Activated naive CD8-positive, alpha-beta T cell treated with anti-CD3 and anti-CD28 coated beads, Interleukin-2, amount 50 U/mL, for 16 hours (primary cell): ENCODE measurements around the gene AQP12A.
"Not testable (repeated sequence)": the region's sequence is repeated elsewhere in the genome, so short reads cannot be mapped to it uniquely, and the experiment has no call there.

Source experiments
- DNase-seq: peaks from one replicate; pipeline ENCODE4 v3.0.0-alpha.2; 2020; ENCODE audit warnings: low read depth, low spot score

The AQP12A gene, protein sequence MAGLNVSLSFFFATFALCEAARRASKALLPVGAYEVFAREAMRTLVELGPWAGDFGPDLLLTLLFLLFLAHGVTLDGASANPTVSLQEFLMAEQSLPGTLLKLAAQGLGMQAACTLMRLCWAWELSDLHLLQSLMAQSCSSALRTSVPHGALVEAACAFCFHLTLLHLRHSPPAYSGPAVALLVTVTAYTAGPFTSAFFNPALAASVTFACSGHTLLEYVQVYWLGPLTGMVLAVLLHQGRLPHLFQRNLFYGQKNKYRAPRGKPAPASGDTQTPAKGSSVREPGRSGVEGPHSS

DNA sequence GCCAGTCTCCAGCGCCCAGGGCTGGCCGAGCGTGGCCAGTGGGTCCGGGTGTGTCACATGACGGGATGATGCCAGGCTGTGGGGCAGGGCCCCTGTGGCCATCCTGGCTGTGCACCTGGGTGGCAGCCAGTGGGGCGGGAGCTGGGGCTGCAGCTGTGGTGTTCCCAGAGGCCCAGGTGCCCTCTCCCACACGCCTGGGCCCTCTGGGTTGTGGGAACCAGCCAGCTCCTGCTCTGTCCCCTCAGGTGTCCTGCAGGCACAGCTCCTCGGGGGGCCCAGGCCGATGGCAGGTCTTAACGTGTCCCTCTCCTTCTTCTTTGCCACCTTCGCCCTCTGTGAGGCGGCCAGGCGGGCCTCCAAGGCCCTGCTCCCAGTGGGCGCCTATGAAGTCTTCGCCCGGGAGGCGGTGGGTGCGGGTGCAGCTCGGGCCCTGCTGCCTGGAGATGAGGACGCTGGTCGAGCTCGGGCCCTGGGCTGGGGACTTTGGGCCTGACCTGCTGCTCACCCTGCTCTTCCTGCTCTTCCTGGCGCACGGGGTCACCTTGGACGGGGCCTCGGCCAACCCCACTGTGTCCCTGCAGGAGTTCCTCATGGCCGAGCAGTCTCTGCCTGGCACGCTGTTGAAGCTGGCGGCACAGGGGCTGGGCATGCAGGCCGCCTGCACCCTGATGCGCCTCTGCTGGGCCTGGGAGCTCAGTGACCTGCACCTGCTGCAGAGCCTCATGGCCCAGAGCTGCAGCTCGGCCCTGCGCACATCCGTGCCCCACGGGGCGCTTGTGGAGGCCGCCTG, at the start of gene AQP12A:
TSS of gene AQP12A (plus strand) at position 236 of the 790 bp plus-strand sequence. CDS start at position 284, 48 bp downstream.
- DNase-seq, result not testable (repeated sequence)

DNA sequence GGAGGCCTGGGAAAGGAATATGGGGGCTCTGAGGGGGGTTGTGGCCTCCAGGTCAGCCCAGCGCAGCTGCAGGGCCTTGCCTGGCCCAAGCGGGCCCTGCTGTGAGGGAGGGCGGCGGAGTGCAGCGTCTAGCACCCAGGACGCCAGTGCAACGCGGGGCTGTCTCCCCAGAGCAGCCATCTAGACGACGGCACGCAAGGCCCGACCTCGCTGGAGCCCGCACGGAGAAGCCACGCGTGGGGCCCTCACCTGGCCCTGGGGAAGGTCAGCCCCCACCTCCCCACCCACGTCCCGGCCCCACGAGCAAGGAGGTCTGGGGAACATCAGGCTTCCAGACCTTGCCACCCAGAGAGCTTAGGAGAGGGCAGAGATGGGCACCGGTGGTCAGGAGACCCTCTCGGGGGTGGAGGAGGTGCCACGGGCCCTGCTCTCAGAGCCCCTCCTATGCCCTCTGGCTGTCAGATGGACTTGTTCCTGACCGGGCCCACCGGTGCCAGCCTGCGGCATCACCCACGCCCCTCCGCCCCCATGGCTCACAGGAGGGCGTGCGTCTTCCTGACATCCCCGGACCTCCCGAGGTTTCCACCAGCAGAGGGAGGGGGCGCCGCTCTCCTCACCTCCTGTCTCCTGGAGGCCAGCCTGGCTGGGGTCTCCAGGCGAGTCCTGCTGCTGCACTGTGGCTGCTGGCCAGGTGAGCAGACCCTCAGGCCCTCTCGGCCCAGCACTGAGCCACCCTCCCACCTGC, 49.4 kb upstream of the AQP12A start:
- no peak for DNase-seq

DNA sequence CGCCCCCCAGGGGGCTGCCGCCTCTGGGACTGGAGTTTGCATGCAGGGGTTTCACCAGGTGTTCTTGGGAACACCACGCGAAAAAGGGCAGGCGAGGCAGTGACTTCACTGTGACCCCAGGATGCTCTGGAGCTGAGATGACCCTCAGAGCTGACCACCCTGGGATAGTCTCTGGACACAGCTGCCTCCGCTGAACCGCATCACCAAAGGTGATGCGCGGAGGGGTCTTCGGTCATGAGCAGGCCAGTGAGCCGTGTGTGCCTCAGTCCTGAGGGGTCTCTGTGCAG, 48.9 kb upstream of the AQP12A start:
- no peak for DNase-seq

DNA sequence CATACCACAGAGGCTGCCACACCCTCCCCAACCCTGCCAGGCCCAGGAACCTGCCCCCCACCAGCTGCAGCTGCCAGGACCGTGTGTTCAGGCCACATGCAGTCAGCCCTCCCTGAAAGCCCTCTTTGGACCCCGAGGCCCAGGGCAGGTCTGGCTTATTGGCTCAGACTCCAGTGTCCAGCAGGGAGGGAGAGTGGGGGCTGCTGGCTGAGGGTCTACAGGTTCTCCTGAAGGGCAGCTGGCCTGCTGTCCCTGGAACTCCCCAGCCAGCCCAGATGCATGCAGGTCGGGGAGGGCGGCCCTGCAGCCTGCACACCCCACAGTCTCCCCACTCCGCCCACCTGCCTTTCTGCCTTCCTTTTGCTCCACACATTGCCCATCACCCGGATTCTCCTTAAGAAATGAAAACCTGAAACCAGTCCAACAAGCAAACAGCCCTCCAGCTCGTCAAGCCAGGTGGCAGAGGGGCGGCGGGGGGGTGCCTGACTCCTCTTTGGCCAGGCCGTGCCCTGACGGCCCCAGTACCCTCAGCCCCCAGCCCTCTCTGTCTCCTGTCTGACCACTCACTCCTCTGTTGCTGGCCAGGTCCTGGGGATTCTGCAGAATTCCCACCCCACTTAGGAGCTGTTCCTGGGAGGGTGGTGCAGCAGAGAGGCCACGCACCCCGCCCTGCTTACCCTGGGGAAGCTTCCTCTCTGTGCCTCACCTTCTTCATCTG, 48.4 kb upstream of the AQP12A start:
- no peak for DNase-seq

DNA sequence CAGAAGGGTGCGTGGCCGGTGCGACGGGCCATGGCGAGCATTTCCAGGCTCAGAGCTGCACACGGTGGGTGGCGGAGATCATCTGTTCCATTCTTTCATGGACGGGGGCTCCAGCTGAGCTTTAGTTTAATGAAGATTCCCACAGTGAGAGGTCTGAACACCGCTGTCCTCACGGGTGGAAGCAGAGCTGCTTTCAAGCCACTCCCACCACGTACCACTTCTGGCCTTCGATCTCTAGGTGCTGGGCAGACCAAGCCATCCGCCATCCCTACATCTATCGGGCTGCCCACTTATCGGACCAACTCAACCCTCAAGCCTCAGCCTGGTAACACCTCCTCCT, 47.9 kb upstream of the AQP12A start:
- DNase-seq, result no peak

DNA sequence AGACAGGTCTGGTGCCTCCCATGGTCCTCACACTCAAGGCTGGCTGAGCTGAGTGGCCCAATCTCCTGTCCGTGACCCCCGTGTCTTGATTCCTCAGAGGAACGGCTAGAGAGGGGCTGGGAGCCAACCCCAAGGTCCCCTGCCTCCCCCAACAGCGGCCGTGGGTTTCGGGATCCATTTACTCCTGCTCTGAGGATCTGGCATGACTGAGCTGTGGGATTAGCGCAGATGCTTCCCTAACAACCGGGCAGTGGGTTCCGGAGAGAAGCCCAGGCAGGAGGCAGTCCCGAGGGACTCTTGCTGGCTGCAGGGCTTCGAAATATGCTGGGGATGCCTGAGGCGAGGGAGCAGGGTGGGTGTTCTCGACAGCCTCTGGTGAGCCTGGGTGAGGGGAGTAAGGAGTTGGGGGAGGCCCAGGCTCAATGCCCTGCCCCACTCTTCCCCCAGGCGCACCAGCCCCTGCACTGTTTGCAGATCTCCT, 47.5 kb upstream of the AQP12A start:
- no peak for DNase-seq

DNA sequence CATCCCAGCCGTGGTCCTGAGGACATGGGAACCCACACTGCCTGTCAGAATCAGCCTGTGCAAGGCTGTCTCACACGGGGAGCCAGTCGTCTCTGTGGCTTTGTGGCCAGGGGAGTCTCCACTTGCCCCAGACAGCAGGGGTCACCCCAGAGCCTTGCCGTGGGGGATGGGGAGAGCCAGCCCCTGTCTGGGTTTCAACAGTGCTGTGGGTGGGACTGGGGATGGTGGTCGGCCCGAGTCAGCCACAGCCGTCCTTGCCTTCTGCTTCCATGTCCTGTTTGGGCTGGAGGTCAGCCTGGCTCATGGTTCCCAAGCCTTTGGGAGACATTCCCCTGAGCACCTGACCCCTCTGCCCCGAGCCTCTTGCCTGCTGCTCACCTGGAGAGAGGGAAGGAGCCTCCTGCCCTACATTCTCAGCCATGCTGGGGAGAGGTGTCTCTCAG, 46.8 kb upstream of the AQP12A start:
- no peak for DNase-seq

DNA sequence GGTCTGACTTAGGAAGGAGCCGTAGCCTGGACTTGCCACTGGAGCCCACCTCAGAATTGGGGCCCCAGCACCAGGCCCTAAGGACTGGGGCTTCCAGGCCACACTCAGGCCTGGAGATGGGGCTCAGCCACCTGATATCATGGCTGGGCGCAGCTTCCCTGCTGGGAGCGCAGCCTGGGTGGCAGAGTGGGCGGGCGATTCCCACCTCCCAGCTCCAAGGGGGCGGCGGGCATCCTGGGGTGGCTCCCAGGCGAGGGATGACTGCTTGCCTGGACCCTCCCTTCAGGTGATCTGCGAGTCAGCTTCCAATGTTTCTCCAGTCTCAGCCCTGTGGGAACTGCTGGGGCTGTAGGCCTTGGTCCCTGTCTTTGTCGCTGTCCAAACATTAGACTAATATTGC, 46.3 kb upstream of the AQP12A start:
- DNase-seq, result no peak

DNA sequence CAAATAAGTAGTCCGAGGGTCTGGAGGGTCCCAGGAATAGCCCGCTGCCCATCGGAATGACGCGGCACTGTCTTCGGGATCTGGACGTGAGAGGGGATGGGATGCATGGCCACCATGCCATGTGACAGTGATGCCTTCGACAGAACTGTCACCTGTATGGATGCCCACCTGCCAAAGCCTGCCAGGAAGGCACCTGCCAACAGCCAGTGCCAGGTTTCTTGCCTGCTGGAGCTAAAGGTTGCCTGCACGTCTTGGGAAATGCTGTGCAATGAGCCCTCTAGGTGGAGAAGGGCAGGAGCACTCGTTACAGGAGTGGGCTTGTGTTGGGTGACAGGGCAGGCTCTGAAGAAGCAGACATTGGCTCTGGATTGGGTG, 45.9 kb upstream of the AQP12A start:
- DNase-seq, result no peak

DNA sequence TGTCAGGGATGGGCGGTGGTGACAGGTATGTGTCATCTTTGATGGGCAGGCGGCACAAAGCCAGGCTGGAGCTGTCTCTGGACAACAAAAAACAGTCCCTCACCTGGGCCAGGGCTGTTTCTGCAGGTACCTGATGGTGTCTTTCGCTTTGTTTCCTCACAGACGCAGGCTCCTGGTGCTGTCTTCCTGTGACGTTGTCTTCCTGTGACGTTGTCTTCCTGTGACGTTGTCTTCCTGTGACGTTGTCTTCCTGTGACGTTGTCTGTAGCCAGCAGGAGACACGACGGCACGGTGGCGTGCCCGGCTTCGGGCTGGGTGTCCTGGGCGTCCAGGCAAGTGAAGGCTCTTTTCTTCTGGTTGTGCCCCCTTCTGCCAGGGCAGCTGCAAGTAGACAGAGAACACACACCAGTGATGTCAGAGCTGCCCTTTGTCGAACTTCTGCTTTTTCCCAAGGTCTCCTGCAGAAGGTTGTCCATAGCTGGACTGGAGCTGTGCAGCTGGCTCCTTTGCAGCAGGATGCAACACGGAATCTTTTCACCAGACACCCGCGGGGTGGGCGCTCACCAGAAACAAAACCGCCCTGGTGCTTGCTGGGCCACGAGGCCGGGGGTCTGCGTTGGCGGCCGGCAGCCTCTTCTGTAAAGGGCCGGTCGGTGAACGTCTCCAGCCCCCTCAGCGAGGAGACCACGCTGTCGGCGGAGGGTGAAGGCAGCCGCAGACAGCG, 45.3 kb upstream of the AQP12A start:
- no peak for DNase-seq

DNA sequence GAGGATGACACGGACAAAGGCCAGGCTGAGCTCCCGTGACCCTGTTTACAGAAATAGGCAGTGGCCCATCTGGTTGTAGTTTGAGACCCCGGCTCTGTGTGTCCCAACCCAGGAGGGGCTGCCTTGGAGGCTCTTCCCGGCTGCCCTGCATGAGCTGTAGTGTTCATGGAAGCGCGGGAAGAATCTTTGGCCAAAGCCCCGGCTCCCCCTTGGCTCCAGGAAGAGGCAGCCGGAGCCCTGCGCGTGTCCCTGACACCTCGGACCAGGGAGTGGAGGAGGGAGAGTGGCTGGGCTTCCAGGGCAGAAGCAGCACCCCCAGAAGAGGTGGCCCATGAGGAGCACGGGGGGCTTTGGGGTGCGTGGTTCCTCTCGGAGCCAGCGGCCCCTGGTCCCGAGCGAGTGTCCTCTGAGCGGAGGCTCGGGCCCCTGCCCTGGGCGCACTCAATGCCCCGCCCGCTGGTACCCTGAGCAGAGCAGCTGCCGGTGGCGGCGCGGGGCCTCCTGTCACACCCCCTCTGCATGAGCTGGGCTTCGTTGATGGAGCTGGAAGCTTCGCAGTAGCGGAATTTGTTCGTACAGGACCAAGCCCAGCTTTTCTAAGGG, 44.7 kb upstream of the AQP12A start:
- DNase-seq, result no peak

DNA sequence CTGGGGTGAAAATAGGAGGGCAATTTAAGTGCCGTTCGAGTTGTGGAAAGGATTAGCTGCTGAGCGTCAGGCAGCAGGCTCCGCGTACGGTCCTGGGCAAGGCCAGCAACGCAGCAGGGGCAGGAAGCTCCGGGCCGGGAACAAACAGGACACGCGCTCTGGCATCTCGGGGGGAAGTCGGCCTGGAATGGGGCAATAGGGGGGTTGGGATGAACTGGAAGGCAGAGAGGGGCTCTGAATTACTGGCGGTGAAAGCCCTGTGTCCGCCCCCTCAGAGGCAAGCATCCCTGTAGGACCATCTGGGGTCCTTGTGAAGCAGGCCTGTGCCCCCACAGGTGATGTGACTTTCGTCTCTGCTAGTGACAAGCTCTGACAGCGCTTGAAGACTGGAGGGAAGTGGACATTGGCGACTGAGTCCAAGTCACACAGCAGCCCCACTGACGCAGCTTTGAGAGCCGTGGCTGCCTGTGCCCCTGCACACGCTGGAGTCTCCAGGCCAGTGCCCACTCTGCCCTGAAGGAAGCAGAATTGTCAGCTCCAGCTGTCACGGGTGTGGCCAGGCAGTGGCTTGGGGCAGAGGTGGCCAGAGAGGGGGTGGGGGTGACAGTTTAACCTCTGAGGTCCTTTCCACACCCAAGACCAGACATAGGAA, 44.0 kb upstream of the AQP12A start:
- DNase-seq, result no peak

DNA sequence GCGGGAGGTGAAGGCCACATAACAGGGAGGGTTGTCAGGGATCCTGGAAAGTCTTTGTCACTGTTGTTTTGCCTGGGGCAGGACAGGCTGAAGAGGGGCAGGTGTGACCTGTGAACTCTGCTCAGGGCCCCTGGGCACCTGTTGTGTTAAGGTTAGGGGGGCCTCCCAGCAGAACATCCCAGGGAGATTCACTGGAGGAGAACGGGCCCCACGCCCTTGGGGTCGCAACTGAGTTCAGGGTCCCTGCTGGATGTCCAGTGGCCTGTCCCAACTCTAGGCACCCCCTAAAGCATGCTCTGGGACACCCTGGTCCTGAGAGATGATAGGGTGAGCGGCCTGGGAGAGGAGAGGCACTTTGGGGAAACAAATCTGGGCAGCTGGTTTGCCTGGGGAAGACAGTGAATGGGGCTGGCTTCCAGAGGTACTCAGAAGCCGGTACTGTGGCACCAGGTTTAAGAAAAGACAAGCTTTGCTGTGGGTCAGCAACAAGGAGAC, 43.5 kb upstream of the AQP12A start:
- DNase-seq, result no peak

DNA sequence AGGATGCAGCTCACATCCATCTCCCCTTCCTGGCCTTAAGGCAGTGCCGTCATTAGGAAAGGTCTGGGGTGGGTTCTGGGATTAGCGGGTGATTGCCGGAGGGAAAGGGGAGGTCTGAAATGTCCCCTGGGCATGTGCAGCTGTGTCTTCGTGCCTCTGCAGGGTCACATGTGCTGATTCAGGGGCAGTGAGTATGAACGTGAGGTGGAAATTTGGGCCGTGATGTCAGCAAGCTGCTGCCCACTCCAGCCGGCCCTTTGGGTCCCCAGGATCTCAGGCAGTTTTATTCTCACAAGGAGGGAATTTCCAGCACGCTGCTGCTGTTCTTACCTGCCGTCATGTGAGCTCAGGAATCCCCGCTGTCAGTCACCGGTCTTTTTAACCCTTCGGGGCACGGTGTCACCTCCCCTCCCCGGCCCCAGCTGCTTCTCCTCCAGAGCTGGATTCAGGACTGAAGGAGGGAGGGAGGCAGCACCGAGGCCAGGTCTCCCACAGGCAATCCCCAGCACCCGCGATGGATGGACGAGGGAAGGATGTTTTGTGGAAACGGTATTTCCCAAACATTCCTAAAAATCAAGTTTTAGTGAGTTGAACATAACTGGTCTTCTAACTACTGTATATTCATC, 42.9 kb upstream of the AQP12A start:
- DNase-seq, result no peak

DNA sequence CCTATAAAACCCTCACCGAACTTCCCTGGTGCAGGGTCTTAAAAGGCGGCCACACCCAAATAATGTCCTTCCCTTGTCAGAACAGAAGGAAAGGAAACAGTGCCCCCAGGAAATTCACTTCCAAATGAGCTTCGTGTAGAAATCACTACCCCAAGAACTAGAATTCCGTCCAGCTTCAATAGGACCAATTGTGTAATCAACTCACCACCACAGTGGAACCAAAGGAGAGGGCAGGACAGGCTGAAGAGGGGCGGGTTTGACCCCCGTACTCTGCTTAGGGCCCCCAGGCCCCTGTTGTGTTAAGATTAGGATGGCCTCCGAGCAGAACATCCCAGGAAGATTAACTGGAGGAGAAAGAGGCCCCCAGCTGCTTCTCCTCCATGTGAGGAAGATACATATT, 42.3 kb upstream of the AQP12A start:
- DNase-seq, result no peak

DNA sequence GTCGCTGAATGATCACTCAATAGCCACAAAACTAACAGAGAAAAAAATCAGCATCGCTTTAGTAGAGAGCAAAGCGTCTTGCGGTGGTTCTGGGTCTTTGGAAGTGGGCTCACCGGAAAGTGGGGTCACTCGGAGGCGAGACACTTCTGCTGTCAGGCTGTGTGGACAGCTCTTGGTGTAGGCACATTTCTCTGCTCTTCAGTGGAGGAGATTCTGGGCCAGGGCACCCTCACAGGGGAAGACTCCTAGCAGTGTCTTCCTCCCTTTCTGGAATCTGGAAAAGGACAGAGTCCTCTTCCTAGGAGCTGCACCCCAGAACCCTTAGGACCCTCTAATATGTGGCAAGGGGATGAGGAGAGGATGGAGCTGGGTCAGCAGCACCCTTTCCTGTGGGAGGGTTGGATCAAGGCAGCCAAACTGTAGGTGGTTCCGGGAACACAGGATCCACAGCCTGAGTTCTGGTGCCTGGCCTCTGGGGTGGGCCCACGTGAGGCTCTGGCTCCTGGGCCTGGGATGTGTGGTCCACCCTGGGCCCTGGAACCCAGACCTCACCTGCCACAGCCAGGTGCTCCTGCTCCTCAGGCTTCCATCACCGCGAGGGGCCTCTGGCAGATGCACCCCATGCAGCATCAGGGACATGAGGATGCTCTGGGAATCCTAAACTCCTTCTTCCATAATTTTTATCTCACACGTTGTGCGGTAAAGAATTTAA, 41.3 kb upstream of the AQP12A start:
- no peak for DNase-seq

DNA sequence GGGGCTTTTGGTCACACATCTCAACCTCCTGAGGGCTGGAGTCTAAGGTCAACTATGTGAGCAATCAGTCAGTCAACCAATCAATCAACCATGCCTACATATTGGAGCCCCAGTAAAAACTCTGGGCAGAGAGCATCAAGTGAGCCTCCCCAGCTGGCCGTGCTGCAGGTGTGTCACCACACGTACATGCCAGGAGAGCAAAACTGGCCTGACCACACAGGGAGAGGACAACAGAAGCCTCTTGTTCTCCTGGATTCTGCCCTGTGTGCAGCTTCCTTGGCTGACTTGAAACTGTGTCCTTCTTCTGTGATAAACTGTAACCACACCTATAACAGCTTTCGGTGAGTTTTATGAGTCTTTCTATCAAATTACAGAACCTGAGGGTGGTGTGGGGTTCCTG, 40.5 kb upstream of the AQP12A start:
- DNase-seq, result no peak

DNA sequence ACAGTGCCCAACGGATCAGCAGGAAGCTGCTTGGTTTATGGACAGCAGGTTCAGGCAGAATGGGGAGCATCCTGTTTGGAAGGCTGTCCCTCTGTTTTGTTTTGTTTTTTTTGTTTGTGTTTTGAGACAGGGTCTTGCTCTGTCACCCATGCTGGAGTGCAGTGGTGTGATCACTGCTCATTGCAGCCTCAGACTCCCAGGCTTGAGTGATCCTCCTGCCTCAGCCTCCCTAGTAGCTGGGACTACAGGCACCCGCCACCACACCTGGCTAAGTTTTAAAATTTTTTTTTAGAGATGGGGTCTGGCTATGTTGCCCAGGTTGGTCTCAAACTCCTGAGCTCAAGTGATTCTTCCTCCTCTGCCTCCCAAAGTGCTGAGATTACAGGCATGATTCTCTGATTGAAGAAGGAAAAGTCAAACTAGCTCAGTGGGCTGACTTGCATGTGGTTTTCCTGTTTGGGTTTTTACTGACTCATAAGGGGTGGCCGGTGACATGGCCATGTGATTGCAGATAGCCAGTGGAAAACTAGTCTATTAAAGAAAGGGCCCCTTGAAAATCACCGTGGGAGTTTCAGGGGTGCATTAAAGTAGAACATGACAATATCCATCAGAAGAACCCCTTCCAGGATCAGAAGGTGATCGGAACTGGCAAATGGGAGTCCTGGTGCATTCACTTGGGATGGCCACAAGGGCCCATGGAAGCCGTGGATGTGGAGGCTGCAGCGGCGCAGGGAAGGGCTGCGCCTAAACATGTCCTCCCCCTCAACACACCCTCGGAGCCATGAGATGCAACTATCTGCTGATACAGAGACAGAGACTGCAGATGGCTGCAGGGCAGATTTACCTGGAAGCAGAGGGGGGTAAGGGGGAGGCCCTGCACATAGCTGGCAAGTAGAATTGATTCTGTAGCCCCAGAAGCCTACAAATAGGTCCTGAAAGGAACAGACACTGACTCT, 35.5 kb upstream of the AQP12A start:
- DNase-seq, result no peak
